H1 (cell line): Measurements from ENCODE around the gene NDUFA7. TPM values are rescaled to one million over a fixed set of nuclear protein-coding genes. Genes with fewer than 3 reads are reported as not detected.

Experiments
- CTCF ChIA-PET: fragments of 300-600 bp; sonication (Branson Sonifier 250); formaldehyde crosslinking; loops from one replicate; lab custom pipeline; 2021; ENCODE audit not compliant: partially characterized antibody; lab: Charles Lee
- POLR2A ChIA-PET: fragments of 300-600 bp; sonication (Branson Sonifier 250); formaldehyde crosslinking; loops from one replicate; lab custom pipeline; 2021; ENCODE audit warnings: inconsistent platforms; ENCODE audit not compliant: partially characterized antibody; lab: Charles Lee
- DNase-seq, 2 experiments: peaks; one replicate each; pipeline versions ENCODE4 v3.0.0 to v3.0.0-alpha.2; 2010 to 2022; ENCODE audit warnings: low spot score in 2 of 2, low read depth in 1 of 2, mixed read lengths in 1 of 2
- FAIRE-seq: peaks from 2 replicates; lab custom pipeline; 2011; peaks lifted over from hg19 to GRCh38; lab: Jason Lieb, UNC
- H2AFZ ChIP-seq: 2 replicates; pipeline ENCODE4 v1.8.1; 2012; ENCODE audit warnings: low read length, inconsistent platforms
- H2AK5ac ChIP-seq: 2 replicates; pipeline ENCODE4 v1.6.1; 2013; ENCODE audit warnings: low read depth, low read length
- H2BK120ac ChIP-seq: replicated peaks from 2 replicates; pipeline ENCODE3; 2013; ENCODE audit warnings: low read depth, low read length, inconsistent platforms
- H2BK12ac ChIP-seq: 2 replicates; pipeline ENCODE4 v1.6.1; 2013; ENCODE audit warnings: low read depth, low read length
- H2BK15ac ChIP-seq: 2 replicates; pipeline ENCODE4 v1.6.1; 2013; ENCODE audit warnings: low read length
- H2BK20ac ChIP-seq: 2 replicates; pipeline ENCODE4 v1.6.1; 2013; ENCODE audit warnings: low read length
- H2BK5ac ChIP-seq: 2 replicates; pipeline ENCODE4 v1.6.1; 2013; ENCODE audit warnings: low read depth, low read length
- H3K14ac ChIP-seq: 2 replicates; pipeline ENCODE4 v1.6.1; 2013; ENCODE audit warnings: inconsistent platforms; ENCODE audit not compliant: insufficient read length
- H3K18ac ChIP-seq: 2 replicates; pipeline ENCODE4 v1.6.1; 2013; ENCODE audit warnings: low read length; ENCODE audit errors: extremely low read depth
- H3K23ac ChIP-seq: 2 replicates; pipeline ENCODE4 v1.6.1; 2013; ENCODE audit warnings: inconsistent platforms; ENCODE audit not compliant: insufficient read length
- H3K23me2 ChIP-seq: 2 replicates; pipeline ENCODE4 v1.6.1; 2013; ENCODE audit warnings: low read depth, low read length
- H3K27ac ChIP-seq: 2 replicates; pipeline ENCODE4 v1.6.1; 2011; ENCODE audit warnings: low read depth, low read length, inconsistent platforms
- H3K27me3 ChIP-seq, 4 experiments: replicated peaks in 1 of 4; 1 replicate in 1 of 4; 2 replicates in 3 of 4; pipeline versions ENCODE4 v1.6.1 to v1.8.1; 2011 to 2013; ENCODE audit warnings: low read length in 3 of 4, mild to moderate bottlenecking in 3 of 4, inconsistent platforms in 2 of 4, mixed read lengths in 2 of 4, moderate library complexity in 1 of 4; ENCODE audit not compliant: control insufficient read depth in 3 of 4, insufficient read depth in 3 of 4; ENCODE audit errors: extremely low read depth in 1 of 4
- H3K36me3 ChIP-seq, 4 experiments: 2 replicates each; pipeline versions ENCODE4 v1.6.1 to v1.8.1; 2011 to 2013; ENCODE audit warnings: mild to moderate bottlenecking in 4 of 4, low read length in 3 of 4, moderate library complexity in 2 of 4, control low read depth in 1 of 4, inconsistent platforms in 1 of 4; ENCODE audit not compliant: insufficient read depth in 4 of 4, control insufficient read depth in 2 of 4
- H3K4ac ChIP-seq: replicated peaks from 2 replicates; pipeline ENCODE3; 2013; ENCODE audit warnings: low read length, low read depth, mixed read lengths, inconsistent platforms; ENCODE audit not compliant: insufficient read length
- H3K4me1 ChIP-seq, 4 experiments: replicated peaks in 1 of 4; 1 replicate in 1 of 4; 2 replicates in 3 of 4; pipeline versions ENCODE4 v1.6.1 to v1.8.1; 2011 to 2013; ENCODE audit warnings: low read length in 3 of 4, inconsistent platforms in 2 of 4, mixed read lengths in 1 of 4; ENCODE audit not compliant: insufficient read depth in 4 of 4, control insufficient read depth in 3 of 4
- H3K4me2 ChIP-seq, 2 experiments: 2 replicates each; pipeline versions ENCODE4 v1.6.1 to v1.8.1; 2011 to 2013; ENCODE audit warnings: low read depth in 2 of 2, low read length in 2 of 2, control low read depth in 1 of 2, inconsistent platforms in 1 of 2, mild to moderate bottlenecking in 1 of 2; ENCODE audit not compliant: insufficient read depth in 1 of 2
- H3K4me3 ChIP-seq, 4 experiments: fragments of 200-600, 300-600 bp in 1 of 4; sonication (generic), shearing (Covaris generic), sonication (Bioruptor Twin) in 1 of 4; 2 replicates each; pipeline versions ENCODE4 v1.5.1 to v1.8.1; 2011 to 2016; ENCODE audit warnings: low read length in 4 of 4, low read depth in 3 of 4, control low read depth in 2 of 4, inconsistent platforms in 2 of 4, mild to moderate bottlenecking in 2 of 4, mixed read lengths in 1 of 4, moderate library complexity in 1 of 4; ENCODE audit not compliant: insufficient read depth in 2 of 4; ENCODE audit errors: extremely low read depth in 1 of 4
- H3K56ac ChIP-seq: replicated peaks from 2 replicates; pipeline ENCODE3; 2013; ENCODE audit warnings: low read depth, mild to moderate bottlenecking, mixed read lengths, low read length, inconsistent platforms; ENCODE audit not compliant: insufficient read length
- H3K79me1 ChIP-seq: 2 replicates; pipeline ENCODE4 v1.6.1; 2013; ENCODE audit warnings: low read depth, low read length, control low read depth
- H3K79me2 ChIP-seq, 2 experiments: 2 replicates each; pipeline versions ENCODE4 v1.6.1 to v1.8.1; 2012 to 2013; ENCODE audit warnings: low read length in 2 of 2, mild to moderate bottlenecking in 2 of 2, inconsistent platforms in 1 of 2; ENCODE audit not compliant: insufficient read depth in 2 of 2, control insufficient read depth in 1 of 2
- H3K9ac ChIP-seq, 4 experiments: replicated peaks in 1 of 4; 1 replicate in 1 of 4; 2 replicates in 3 of 4; pipeline versions ENCODE4 v1.6.1 to v1.8.1; 2011 to 2013; ENCODE audit warnings: low read depth in 3 of 4, low read length in 3 of 4, control low read depth in 2 of 4, mild to moderate bottlenecking in 2 of 4, moderate library complexity in 2 of 4, inconsistent platforms in 1 of 4; ENCODE audit errors: extremely low read depth in 1 of 4
- H3K9me3 ChIP-seq, 2 experiments: 2 replicates each; pipeline versions ENCODE4 v1.6.1 to v1.8.1; 2012 to 2013; ENCODE audit warnings: mild to moderate bottlenecking in 2 of 2, moderate library complexity in 2 of 2, control low read depth in 1 of 2, inconsistent platforms in 1 of 2, low read depth in 1 of 2, low read length in 1 of 2, mixed read lengths in 1 of 2; ENCODE audit not compliant: insufficient read depth in 2 of 2
- H4K20me1 ChIP-seq, 2 experiments: replicated peaks in 1 of 2; 2 replicates each; pipeline versions ENCODE3 to v1.8.1; 2011 to 2013; ENCODE audit warnings: inconsistent platforms in 2 of 2, low read length in 2 of 2, mild to moderate bottlenecking in 1 of 2; ENCODE audit not compliant: insufficient read depth in 2 of 2, control insufficient read depth in 1 of 2
- H4K5ac ChIP-seq: 2 replicates; pipeline ENCODE4 v1.6.1; 2013; ENCODE audit warnings: low read length, low read depth, mixed read lengths, inconsistent platforms; ENCODE audit not compliant: insufficient read length
- H4K8ac ChIP-seq: 2 replicates; pipeline ENCODE4 v1.8.0; 2013; ENCODE audit warnings: mild to moderate bottlenecking, moderate library complexity, low read length, inconsistent platforms; ENCODE audit not compliant: insufficient read depth; ENCODE audit errors: extremely low read depth
- H4K91ac ChIP-seq: replicated peaks from 2 replicates; pipeline ENCODE3; 2013; ENCODE audit warnings: low read length, mixed read lengths, inconsistent platforms; ENCODE audit not compliant: insufficient read length
- ATF3 ChIP-seq: IDR thresholded peaks from 2 replicates; pipeline ENCODE4 v1.6.1; 2011; ENCODE audit warnings: low read depth, mild to moderate bottlenecking, low read length; ENCODE audit not compliant: insufficient read depth
- BACH1 ChIP-seq: IDR thresholded peaks from 2 replicates; pipeline ENCODE4 v1.6.1; 2012; ENCODE audit warnings: low read length, improper control_type of control experiment
- CREB1 ChIP-seq: IDR thresholded peaks from 2 replicates; pipeline ENCODE4 v1.6.1; 2012; ENCODE audit warnings: inconsistent platforms
- EP300 ChIP-seq, 2 experiments: IDR thresholded peaks; 1 replicate in 1 of 2; 2 replicates in 1 of 2; pipeline ENCODE4 v1.6.1; 2011 to 2012; ENCODE audit warnings: low read depth in 2 of 2, low read length in 2 of 2, mild to moderate bottlenecking in 2 of 2, borderline replicate concordance in 1 of 2, inconsistent platforms in 1 of 2, moderate library complexity in 1 of 2
- FOSL1 ChIP-seq: IDR thresholded peaks from 2 replicates; pipeline ENCODE4 v1.6.1; 2011; ENCODE audit warnings: mild to moderate bottlenecking, low read depth, low read length, moderate library complexity; ENCODE audit not compliant: insufficient read depth
- GABPA ChIP-seq: IDR thresholded peaks from 2 replicates; pipeline ENCODE4 v1.6.1; 2011; ENCODE audit warnings: mild to moderate bottlenecking, low read length, moderate library complexity, borderline replicate concordance; ENCODE audit not compliant: insufficient read depth
- POLR2A ChIP-seq, 2 experiments: IDR thresholded peaks; 1 replicate in 1 of 2; 2 replicates in 1 of 2; pipeline ENCODE4 v1.6.1; 2011; ENCODE audit warnings: low read depth in 2 of 2, low read length in 2 of 2, mild to moderate bottlenecking in 2 of 2; ENCODE audit errors: control extremely low read depth in 1 of 2
- POLR2AphosphoS5 ChIP-seq: IDR thresholded peaks from 2 replicates; pipeline ENCODE4 v1.6.1; 2011; ENCODE audit warnings: low read depth, low read length
- RBBP5 ChIP-seq: IDR thresholded peaks from 2 replicates; pipeline ENCODE4 v1.7.1; 2012; ENCODE audit warnings: low read depth, mild to moderate bottlenecking, inconsistent platforms, low read length, moderate library complexity, borderline replicate concordance
- TAF7 ChIP-seq: optimal IDR thresholded peaks from 2 replicates; pipeline ENCODE3; 2011; ENCODE audit warnings: low read depth, mild to moderate bottlenecking, inconsistent platforms, low read length, moderate library complexity, borderline replicate concordance
- WGBS, 2 experiments: shearing (Covaris generic) in 1 of 2; methylation state at CpG; one replicate each; pipeline versions ENCODE4 v1.1.6 to v1.1.7; 2013 to 2015; ENCODE audit warnings: low lambda C conversion rate in 2 of 2, mixed read lengths in 2 of 2, inconsistent platforms in 1 of 2, low coverage in 1 of 2, missing lambda C conversion rate in 1 of 2; ENCODE audit not compliant: insufficient replicate concordance in 2 of 2, insufficient coverage in 1 of 2, insufficient read length in 1 of 2; ENCODE audit errors: extremely low coverage in 1 of 2, missing lambda C conversion rate in 1 of 2; 5-methylcytosine and 5-hydroxymethylcytosine counted together
- polyA plus RNA-seq, 7 experiments: library from polyadenylated mRNA; depleted of rRNA in 3 of 7; stranded (reverse) in 5 of 7; unstranded in 2 of 7; fragments of >200 nt in 5 of 7; fragments of 200-250 nt in 2 of 7; gene quantifications; 1 replicate in 5 of 7; 2 replicates in 1 of 7; 4 replicates in 1 of 7; pipeline versions ENCODE4 v1.2.1 to v1.2.3, GENCODE V29; 2011 to 2013; ENCODE audit warnings: missing spikeins in 2 of 7, mixed read lengths in 2 of 7
- total RNA-seq: library from RNA; stranded (reverse); fragmentation: NEBNext Ultra II Directional; extraction: Animal tissue kit (Norgen Biotek cat#: 25700); gene quantifications from 2 replicates; pipeline ENCODE4 v1.2.1, GENCODE V29; 2021

The NDUFA7 gene
- total and polyA plus RNA-seq, 2 of the 8 experiments (the other 6 are each of a cell fraction or from before 2014, with no cell fraction given) = 54.4 to 286 TPM

GRCh38 chr19:8335343-8336071, 14.3 kb upstream of the NDUFA7 start:
- DNase-seq (peak in 1 of 2 experiments; percentile 81), FAIRE-seq (no peak)
- no peak overlapping the region for H4K5ac ChIP-seq
- no peak overlapping the region for H3K23ac ChIP-seq
- H3K4me1 ChIP-seq = peaks cover 0 to 21% (median 10%) of the 10 kb centered on the region in 4 experiments; a peak in 6 of 7 replicates
- H2BK120ac ChIP-seq = no peak overlapping the region
- 15% methylated on average over 43 of the region's 79 CpGs; no CpG with 5 or more reads in 1 of the 2 experiments for WGBS, 2 experiments
- peaks cover 21 to 38% (median 33%) of the 10 kb centered on the region in 4 experiments for H3K27me3 ChIP-seq
- CTCF ChIA-PET = interaction anchor here (0.9 to 3.7 kb wide), 6 partner anchors 8 to 30 kb away, joined by 3 to 32 read pairs (median 4); partner anchors contain the start of genes NDUFA7 and RPS28
- peaks cover 16% of the 10 kb centered on the region; the same call in 1 of the 2 replicates for H3K23me2 ChIP-seq
- no peaks in the 10 kb centered on the region for H3K79me2 ChIP-seq
- peak overlapping the region; percentile 38 to 56 (median 43); a peak in 7 of 8 replicates for H3K4me3 ChIP-seq
- H4K20me1 ChIP-seq = peaks cover 0 to 2% of the 10 kb centered on the region in 2 experiments
- H4K91ac ChIP-seq = no peak overlapping the region
- H3K56ac ChIP-seq = no peak overlapping the region
- H3K27ac ChIP-seq = no peak overlapping the region
- 0 out of 8 replicates have a peak, but pooled peaks cover 0 to 4% (median 0%) of the 10 kb centered on the region in 4 experiments for H3K36me3 ChIP-seq
- H3K18ac ChIP-seq = no peak overlapping the region
- no peak overlapping the region for H2BK20ac ChIP-seq
- H3K9ac ChIP-seq = peak overlapping the region in 1 of 4 experiments; percentile 81; a peak in 1 of 7 replicates
- POLR2A ChIA-PET = interaction anchor here (0.9 to 27.1 kb wide), 7 partner anchors 8 to 57 kb away, joined by 3 to 583 read pairs (median 5); partner anchors contain the start of genes ANGPTL4, CD320, NDUFA7 and RPS28
- H4K8ac ChIP-seq = peak overlapping the region; percentile 84
- H2AFZ ChIP-seq = peak overlapping the region; percentile 70; the same call in 1 of the 2 replicates
- no peaks in the 10 kb centered on the region for H3K79me1 ChIP-seq
- H2AK5ac ChIP-seq = no peak overlapping the region
- no peaks in the 10 kb centered on the region for H3K9me3 ChIP-seq
- H3K4me2 ChIP-seq = peak overlapping the region; percentile 81 to 85
- no peak overlapping the region for H3K14ac ChIP-seq
- no peak overlapping the region for H3K4ac ChIP-seq
- H2BK12ac ChIP-seq = no peak overlapping the region
- no peak overlapping the region for H2BK15ac ChIP-seq
- H2BK5ac ChIP-seq = no peak overlapping the region
- TF ChIP-seq CREB1 (no peak; the same call in 1 of the 2 replicates), RBBP5 (peak; percentile 16; the same call in 1 of the 2 replicates), FOSL1 (no peak), EP300 (IDR thresholded peaks at IDR 0.05; ENCODE audit: borderline replicate concordance in 1 of 2, low read depth in 2 of 2, low read length in 2 of 2) (no peak), GABPA (no peak), TAF7 (no peak), POLR2AphosphoS5 (no peak), BACH1 (peak; percentile 36; the same call in 1 of the 2 replicates), ATF3 (no peak), POLR2A (IDR thresholded peaks at IDR 0.05; ENCODE audit: control extremely low read depth in 1 of 2, low read depth in 2 of 2, low read length in 2 of 2) (no peak)
